ENCODE measurements around the gene AAGAB.

AAGAB gene

GRCh38 chr15:67196222-67196621, 58.2 kb downstream of the AAGAB start:
- Mint-ChIP-seq H3K27ac (no peak overlapping the region), H3K4me3 (no peak overlapping the region), H3K4me1 (ENCODE audit: low read depth) (peaks cover 12% of the 10 kb centered on the region), H3K27me3 (no peaks in the 10 kb centered on the region), H3K36me3 (ENCODE audit: low read depth) (peaks cover 66% of the 10 kb centered on the region), H3K9me3 (no peaks in the 10 kb centered on the region)
- intact Hi-C loops (cut with micrococcal nuclease): loop anchor here (10.0 kb wide), 1 partner anchor 251 kb away; no protein-coding TSS in a partner anchor

GRCh38 chr15:67195305-67195704, 59.2 kb downstream of the AAGAB start:
- no peak overlapping the region for H3K4me3 Mint-ChIP-seq
- intact Hi-C loops (cut with micrococcal nuclease): loop anchor here (10.0 kb wide), 1 partner anchor 251 kb away; no protein-coding TSS in a partner anchor

GRCh38 chr15:67194171-67195114, 60.0 kb downstream of the AAGAB start:
- Mint-ChIP-seq H3K4me3 (no peak overlapping the region), H3K27me3 (no peaks in the 10 kb centered on the region), H3K36me3 (ENCODE audit: low read depth) (peaks cover 69% of the 10 kb centered on the region), H3K4me1 (ENCODE audit: low read depth) (peaks cover 7% of the 10 kb centered on the region), H3K9me3 (no peaks in the 10 kb centered on the region), H3K27ac (no peak overlapping the region)
- intact Hi-C loops (cut with micrococcal nuclease): loop anchor here (10.0 kb wide), 1 partner anchor 250 kb away; no protein-coding TSS in a partner anchor

More at GRCh38 chr15:67195305-67195704, 59.2 kb downstream of the AAGAB start:
- Mint-ChIP-seq H3K27me3 (no peaks in the 10 kb centered on the region), H3K36me3 (ENCODE audit: low read depth) (peaks cover 69% of the 10 kb centered on the region), H3K4me1 (ENCODE audit: low read depth) (peaks cover 7% of the 10 kb centered on the region), H3K9me3 (no peaks in the 10 kb centered on the region), H3K27ac (no peak overlapping the region)

GRCh38 chr15:67193223-67193990, 61.1 kb downstream of the AAGAB start:
- no peaks in the 10 kb centered on the region for H3K9me3 Mint-ChIP-seq
- H3K4me3 Mint-ChIP-seq: no peak overlapping the region
- H3K27ac Mint-ChIP-seq: no peak overlapping the region
- intact Hi-C loops (cut with micrococcal nuclease): loop anchor here (10.0 kb wide), 1 partner anchor 249 kb away; no protein-coding TSS in a partner anchor
- H3K36me3 Mint-ChIP-seq (ENCODE audit: low read depth): peaks cover 76% of the 10 kb centered on the region
- H3K4me1 Mint-ChIP-seq (ENCODE audit: low read depth): peaks cover 4% of the 10 kb centered on the region
- H3K27me3 Mint-ChIP-seq: no peaks in the 10 kb centered on the region

- no peak overlapping the region for H3K27ac Mint-ChIP-seq
Measured at GRCh38 chr15:67192185-67192820, 62.2 kb downstream of the AAGAB start.

GRCh38 chr15:67190813-67191212, 63.6 kb downstream of the AAGAB start:
- H3K4me3 Mint-ChIP-seq: no peak overlapping the region
- peaks cover 11% of the 10 kb centered on the region for H3K4me1 Mint-ChIP-seq (ENCODE audit: low read depth)
- no peaks in the 10 kb centered on the region for H3K9me3 Mint-ChIP-seq
- no peak overlapping the region for H3K27ac Mint-ChIP-seq
- intact Hi-C loops (cut with micrococcal nuclease): loop anchor here (10.0 kb wide), 1 partner anchor 246 kb away; no protein-coding TSS in a partner anchor
- H3K27me3 Mint-ChIP-seq: no peaks in the 10 kb centered on the region
- peaks cover 72% of the 10 kb centered on the region for H3K36me3 Mint-ChIP-seq (ENCODE audit: low read depth)

More at GRCh38 chr15:67192185-67192820, 62.2 kb downstream of the AAGAB start:
- intact Hi-C loops (cut with micrococcal nuclease): loop anchor here (10.0 kb wide), 1 partner anchor 248 kb away; no protein-coding TSS in a partner anchor
- Mint-ChIP-seq H3K36me3 (ENCODE audit: low read depth) (peaks cover 73% of the 10 kb centered on the region), H3K27me3 (no peaks in the 10 kb centered on the region), H3K4me1 (ENCODE audit: low read depth) (no peaks in the 10 kb centered on the region), H3K9me3 (no peaks in the 10 kb centered on the region), H3K4me3 (no peak overlapping the region)

- Mint-ChIP-seq H3K27me3 (no peaks in the 10 kb centered on the region), H3K4me3 (no peak overlapping the region), H3K27ac (no peak overlapping the region), H3K36me3 (ENCODE audit: low read depth) (peaks cover 72% of the 10 kb centered on the region), H3K9me3 (no peaks in the 10 kb centered on the region), H3K4me1 (ENCODE audit: low read depth) (peaks cover 16% of the 10 kb centered on the region)
- intact Hi-C loops (cut with micrococcal nuclease): loop anchor here (10.0 kb wide), 1 partner anchor 246 kb away; no protein-coding TSS in a partner anchor
Measured at GRCh38 chr15:67190326-67190725, 64.1 kb downstream of the AAGAB start.

GRCh38 chr15:67189326-67190051, 65.0 kb downstream of the AAGAB start:
- Mint-ChIP-seq H3K36me3 (ENCODE audit: low read depth) (peaks cover 67% of the 10 kb centered on the region), H3K27ac (no peak overlapping the region)
- intact Hi-C loops (cut with micrococcal nuclease): loop anchor here (10.0 kb wide), 1 partner anchor 245 kb away; no protein-coding TSS in a partner anchor

GRCh38 chr15:67188551-67189218, 65.8 kb downstream of the AAGAB start:
- no peaks in the 10 kb centered on the region for H3K27me3 Mint-ChIP-seq
- peaks cover 59% of the 10 kb centered on the region for H3K36me3 Mint-ChIP-seq (ENCODE audit: low read depth)
- no peak overlapping the region for H3K4me3 Mint-ChIP-seq
- no peak overlapping the region for H3K27ac Mint-ChIP-seq
- peaks cover 20% of the 10 kb centered on the region for H3K4me1 Mint-ChIP-seq (ENCODE audit: low read depth)
- intact Hi-C loops (cut with micrococcal nuclease): no loop called here
- no peaks in the 10 kb centered on the region for H3K9me3 Mint-ChIP-seq

More at GRCh38 chr15:67189326-67190051, 65.0 kb downstream of the AAGAB start:
- Mint-ChIP-seq H3K9me3 (no peaks in the 10 kb centered on the region), H3K4me1 (ENCODE audit: low read depth) (peaks cover 20% of the 10 kb centered on the region), H3K27me3 (no peaks in the 10 kb centered on the region), H3K4me3 (no peak overlapping the region)

- Mint-ChIP-seq H3K27me3 (no peaks in the 10 kb centered on the region), H3K9me3 (no peaks in the 10 kb centered on the region), H3K4me3 (no peak overlapping the region), H3K36me3 (ENCODE audit: low read depth) (peaks cover 55% of the 10 kb centered on the region), H3K4me1 (ENCODE audit: low read depth) (peaks cover 20% of the 10 kb centered on the region), H3K27ac (no peak overlapping the region)
- intact Hi-C loops (cut with micrococcal nuclease): no loop called here
Measured at GRCh38 chr15:67187351-67187854, 67.1 kb downstream of the AAGAB start.

- intact Hi-C loops (cut with micrococcal nuclease): no loop called here
- Mint-ChIP-seq H3K4me3 (no peak overlapping the region), H3K36me3 (ENCODE audit: low read depth) (peaks cover 55% of the 10 kb centered on the region), H3K27ac (peak overlapping the region; percentile 31), H3K27me3 (no peaks in the 10 kb centered on the region), H3K4me1 (ENCODE audit: low read depth) (peaks cover 20% of the 10 kb centered on the region), H3K9me3 (no peaks in the 10 kb centered on the region)
Measured at GRCh38 chr15:67186688-67187087, 67.8 kb downstream of the AAGAB start.

- Mint-ChIP-seq H3K27ac (peak overlapping the region; percentile 31), H3K36me3 (ENCODE audit: low read depth) (peaks cover 52% of the 10 kb centered on the region), H3K9me3 (no peaks in the 10 kb centered on the region)
Measured at GRCh38 chr15:67186226-67186649, 68.2 kb downstream of the AAGAB start.

More at GRCh38 chr15:67186226-67186649, 68.2 kb downstream of the AAGAB start:
- Mint-ChIP-seq H3K4me1 (ENCODE audit: low read depth) (peaks cover 20% of the 10 kb centered on the region), H3K4me3 (no peak overlapping the region), H3K27me3 (no peaks in the 10 kb centered on the region)
- intact Hi-C loops (cut with micrococcal nuclease): no loop called here

All from dendritic cell treated with granulocyte-macrophage colony-stimulating factor and Interleukin-4, amounts not matched to agents 40 ng/mL and 50 ng/mL, for 4 days (primary cell).